ENCODE measurements around the gene NACA2. TPM values are rescaled to one million over a fixed set of nuclear protein-coding genes. Genes with fewer than 3 reads are reported as not detected.
"Not testable (repeated sequence)": the region's sequence is repeated elsewhere in the genome, so short reads cannot be mapped to it uniquely, and the experiment has no call there.

Gene NACA2
- total and polyA plus RNA-seq, 11 donors, result 0.11 TPM; not detected in 10

DNA sequence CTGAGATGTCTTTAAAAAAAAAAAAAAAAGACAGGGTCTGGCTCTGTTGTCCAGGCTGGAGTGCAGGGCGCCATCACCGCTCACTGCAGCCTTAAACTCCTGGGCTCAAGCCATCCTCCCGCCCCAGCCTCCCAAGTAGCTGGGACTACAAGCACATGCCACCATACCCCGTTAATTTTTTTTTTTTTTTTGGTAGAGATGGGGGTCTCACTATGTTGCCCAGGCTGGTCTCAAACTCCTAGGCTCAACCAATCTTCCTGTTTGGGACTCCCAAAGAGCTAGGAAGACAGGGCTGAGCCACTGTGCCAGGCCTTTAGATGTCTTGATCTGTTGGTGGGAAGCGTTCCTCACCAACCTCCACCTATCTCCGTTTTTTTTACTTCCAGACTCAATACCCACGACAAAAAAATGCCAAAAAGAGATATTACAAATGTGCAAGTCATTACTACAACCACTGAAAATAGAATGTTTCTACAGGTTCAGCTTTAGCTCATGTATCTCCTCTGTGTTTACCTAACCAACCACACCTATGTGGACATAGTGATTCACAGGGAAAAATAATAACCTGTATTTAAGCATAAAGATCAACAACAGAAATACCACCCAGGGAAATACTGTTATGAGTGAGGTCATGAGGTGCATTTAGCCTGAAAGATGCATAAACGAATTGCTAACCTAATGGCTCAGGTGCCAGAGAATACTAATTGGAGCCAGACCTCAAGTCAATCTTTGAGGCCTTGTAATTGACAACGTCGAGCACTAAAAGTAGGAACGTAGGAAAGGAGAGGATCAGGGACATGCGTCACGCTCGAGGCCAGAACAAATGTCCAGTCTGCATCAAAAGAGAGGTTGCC, 22.6 kb downstream of the NACA2 start:
- DNase-seq, result no peak
- Histone ChIP-seq H3K27ac (no peak overlapping the region), H3K36me3 (no peaks in the 10 kb centered on the region), H3K4me3 (no peak overlapping the region), H3K4me1 (no peaks in the 10 kb centered on the region), H3K27me3 (peaks cover 0 to 3% (median 0%) of the 10 kb centered on the region in 9 donors), H3K9me3 (peaks cover 0 to 20% (median 0%) of the 10 kb centered on the region in 12 donors)
- intact Hi-C loops (cut with DNase I), result no loop called here
- 83 to 89% (median 88%) methylated on average over 14 of the region's 14 CpGs for WGBS, 4 donors
- TF ChIP-seq POLR2A (IDR thresholded peaks at IDR 0.05), result no peak
- TF ChIP-seq, protein P1, sequence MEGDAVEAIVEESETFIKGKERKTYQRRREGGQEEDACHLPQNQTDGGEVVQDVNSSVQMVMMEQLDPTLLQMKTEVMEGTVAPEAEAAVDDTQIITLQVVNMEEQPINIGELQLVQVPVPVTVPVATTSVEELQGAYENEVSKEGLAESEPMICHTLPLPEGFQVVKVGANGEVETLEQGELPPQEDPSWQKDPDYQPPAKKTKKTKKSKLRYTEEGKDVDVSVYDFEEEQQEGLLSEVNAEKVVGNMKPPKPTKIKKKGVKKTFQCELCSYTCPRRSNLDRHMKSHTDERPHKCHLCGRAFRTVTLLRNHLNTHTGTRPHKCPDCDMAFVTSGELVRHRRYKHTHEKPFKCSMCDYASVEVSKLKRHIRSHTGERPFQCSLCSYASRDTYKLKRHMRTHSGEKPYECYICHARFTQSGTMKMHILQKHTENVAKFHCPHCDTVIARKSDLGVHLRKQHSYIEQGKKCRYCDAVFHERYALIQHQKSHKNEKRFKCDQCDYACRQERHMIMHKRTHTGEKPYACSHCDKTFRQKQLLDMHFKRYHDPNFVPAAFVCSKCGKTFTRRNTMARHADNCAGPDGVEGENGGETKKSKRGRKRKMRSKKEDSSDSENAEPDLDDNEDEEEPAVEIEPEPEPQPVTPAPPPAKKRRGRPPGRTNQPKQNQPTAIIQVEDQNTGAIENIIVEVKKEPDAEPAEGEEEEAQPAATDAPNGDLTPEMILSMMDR (IDR thresholded peaks at IDR 0.05), result no peak
- no peak for ATAC-seq

DNA sequence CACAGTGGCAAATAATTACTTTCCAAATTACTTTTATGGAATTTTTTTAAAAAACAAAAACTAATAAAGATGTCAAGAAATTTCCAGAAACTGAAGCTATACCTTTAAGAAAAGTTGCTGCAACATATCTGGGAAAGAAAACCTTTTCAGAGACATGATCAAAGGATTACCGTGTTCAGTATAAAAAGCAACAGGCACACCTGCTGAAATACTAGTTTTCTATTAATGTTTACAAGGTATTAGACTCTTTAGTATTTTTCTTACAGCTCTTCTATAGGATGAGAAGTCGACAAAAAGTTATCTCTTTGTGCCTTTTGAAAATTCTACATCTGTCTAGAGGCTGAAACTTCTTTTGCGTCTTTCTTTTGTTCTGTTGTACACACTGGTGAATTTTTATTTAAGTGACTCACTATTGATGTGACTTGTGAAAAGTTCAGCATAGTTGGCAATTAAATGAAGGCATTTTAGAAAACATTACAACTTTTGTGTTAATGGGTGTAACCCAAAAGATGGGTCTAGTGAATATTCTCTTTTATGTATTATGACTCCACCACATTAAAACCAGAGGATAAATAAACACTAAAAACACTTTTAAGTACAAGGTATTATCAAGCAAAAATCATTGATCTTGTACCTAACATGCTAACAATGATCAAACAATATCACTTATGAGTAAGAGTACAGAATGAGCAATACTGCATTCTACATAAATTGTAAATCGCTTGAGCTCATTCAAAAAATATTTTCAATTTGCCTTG, 23.8 kb downstream of the NACA2 start:
- peaks cover 0 to 20% (median 0%) of the 10 kb centered on the region in 12 donors for H3K9me3 ChIP-seq
- H3K4me1 ChIP-seq, result no peaks in the 10 kb centered on the region
- ATAC-seq (no peak), DNase-seq (no peak)
- H3K36me3 ChIP-seq, result no peaks in the 10 kb centered on the region
- WGBS, 4 donors, result 67 to 77% (median 74%) methylated on average over 4 of the region's 4 CpGs
- no peak for TF ChIP-seq POLR2A (IDR thresholded peaks at IDR 0.05)
- TF ChIP-seq, protein P1 (IDR thresholded peaks at IDR 0.05), result no peak
- H3K4me3 ChIP-seq, result no peak overlapping the region
- H3K27ac ChIP-seq, result no peak overlapping the region
- peaks cover 0 to 8% (median 0%) of the 10 kb centered on the region in 9 donors for H3K27me3 ChIP-seq
- intact Hi-C loops (cut with DNase I), result no loop called here

DNA sequence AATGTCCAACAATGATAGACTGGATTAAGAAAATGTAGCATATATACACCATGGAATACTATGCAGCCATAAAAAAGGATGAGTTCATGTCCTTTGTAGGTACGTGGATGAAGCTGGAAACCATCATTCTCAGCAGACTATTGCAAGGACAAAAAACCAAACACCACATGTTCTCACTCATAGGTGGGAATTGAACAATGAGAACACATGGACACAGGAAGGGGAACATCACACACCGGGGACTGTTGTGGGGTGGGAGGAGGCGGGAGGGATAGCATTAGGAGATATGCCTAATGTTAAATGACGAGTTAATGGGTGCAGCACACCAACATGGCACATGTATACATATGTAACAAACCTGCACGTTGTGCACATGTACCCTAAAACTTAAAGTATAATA, 24.6 kb downstream of the NACA2 start:
- H3K4me1 ChIP-seq; H3K27me3 ChIP-seq; H3K36me3 ChIP-seq; H3K27ac ChIP-seq; ATAC-seq; intact Hi-C loops (cut with DNase I); H3K4me3 ChIP-seq; DNase-seq: not testable (repeated sequence)
- peaks cover 0 to 20% (median 0%) of the 10 kb centered on the region in 12 donors for H3K9me3 ChIP-seq
- 79 to 87% (median 84%) methylated on average over 5 of the region's 5 CpGs for WGBS, 4 donors

DNA sequence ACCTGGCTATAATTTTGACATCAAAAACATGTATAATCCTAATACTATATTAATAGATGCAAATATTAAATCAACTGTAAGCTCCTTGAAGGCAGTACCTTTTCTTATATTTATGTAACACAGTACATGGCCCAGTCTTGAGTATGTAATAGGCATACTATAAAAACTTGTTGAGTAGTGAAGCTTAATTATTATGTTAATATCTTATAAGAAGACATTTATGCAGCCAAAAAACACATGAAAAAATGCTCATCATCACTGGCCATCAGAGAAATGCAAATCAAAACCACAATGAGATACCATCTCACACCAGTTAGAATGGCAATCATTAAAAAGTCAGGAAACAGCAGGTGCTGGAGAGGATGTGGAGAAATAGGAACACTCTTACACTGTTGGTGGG, 25.2 kb downstream of the NACA2 start:
- peaks cover 0 to 12% (median 0%) of the 10 kb centered on the region in 9 donors for H3K27me3 ChIP-seq
- H3K36me3 ChIP-seq; ATAC-seq; H3K4me1 ChIP-seq; H3K27ac ChIP-seq; DNase-seq; intact Hi-C loops (cut with DNase I); H3K4me3 ChIP-seq: not testable (repeated sequence)
- peaks cover 0 to 15% (median 0%) of the 10 kb centered on the region in 12 donors for H3K9me3 ChIP-seq

DNA sequence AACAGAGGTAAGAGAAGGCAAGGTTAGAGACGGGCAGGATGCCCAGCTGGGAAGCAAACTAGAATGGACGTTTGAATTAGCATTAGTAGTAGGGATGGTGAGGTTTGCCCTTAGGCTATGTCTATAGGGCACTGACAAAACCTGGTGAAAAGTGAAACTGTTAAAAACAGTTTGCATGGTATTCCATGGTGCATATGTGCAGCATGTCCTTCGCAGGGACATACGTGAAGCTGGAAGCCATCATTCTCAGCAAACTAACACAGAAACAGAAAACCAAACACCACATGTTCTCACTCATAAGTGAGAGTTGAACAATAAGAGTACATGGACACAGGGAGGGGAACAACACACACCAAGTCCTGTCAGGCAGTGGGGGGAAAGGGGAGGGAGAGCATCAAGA, 25.8 kb downstream of the NACA2 start:
- TF ChIP-seq, protein P1 (IDR thresholded peaks at IDR 0.05), result no peak
- TF ChIP-seq POLR2A (IDR thresholded peaks at IDR 0.05), result no peak
- intact Hi-C loops (cut with DNase I), result no loop called here
- no peak overlapping the region for H3K4me3 ChIP-seq

More for the DNA sequence above, 25.8 kb downstream of the NACA2 start:
- WGBS, 4 donors, result 60 to 71% (median 66%) methylated on average over 4 of the region's 4 CpGs
- peaks cover 0 to 9% (median 0%) of the 10 kb centered on the region in 12 donors for H3K9me3 ChIP-seq
- peaks cover 0 to 12% (median 0%) of the 10 kb centered on the region in 9 donors for H3K27me3 ChIP-seq
- ATAC-seq, result no peak
- H3K4me1 ChIP-seq, result no peaks in the 10 kb centered on the region
- H3K27ac ChIP-seq, result no peak overlapping the region
- DNase-seq, result no peak
- no peaks in the 10 kb centered on the region for H3K36me3 ChIP-seq
